Measurements from ENCODE around the gene CMTM7. TPM values are rescaled to one million over a fixed set of nuclear protein-coding genes. Genes with fewer than 3 reads are reported as not detected.

CMTM7 gene
- polyA plus RNA-seq, 4 donors = 39.8 to 55.5 (median 47.1) TPM

DNA sequence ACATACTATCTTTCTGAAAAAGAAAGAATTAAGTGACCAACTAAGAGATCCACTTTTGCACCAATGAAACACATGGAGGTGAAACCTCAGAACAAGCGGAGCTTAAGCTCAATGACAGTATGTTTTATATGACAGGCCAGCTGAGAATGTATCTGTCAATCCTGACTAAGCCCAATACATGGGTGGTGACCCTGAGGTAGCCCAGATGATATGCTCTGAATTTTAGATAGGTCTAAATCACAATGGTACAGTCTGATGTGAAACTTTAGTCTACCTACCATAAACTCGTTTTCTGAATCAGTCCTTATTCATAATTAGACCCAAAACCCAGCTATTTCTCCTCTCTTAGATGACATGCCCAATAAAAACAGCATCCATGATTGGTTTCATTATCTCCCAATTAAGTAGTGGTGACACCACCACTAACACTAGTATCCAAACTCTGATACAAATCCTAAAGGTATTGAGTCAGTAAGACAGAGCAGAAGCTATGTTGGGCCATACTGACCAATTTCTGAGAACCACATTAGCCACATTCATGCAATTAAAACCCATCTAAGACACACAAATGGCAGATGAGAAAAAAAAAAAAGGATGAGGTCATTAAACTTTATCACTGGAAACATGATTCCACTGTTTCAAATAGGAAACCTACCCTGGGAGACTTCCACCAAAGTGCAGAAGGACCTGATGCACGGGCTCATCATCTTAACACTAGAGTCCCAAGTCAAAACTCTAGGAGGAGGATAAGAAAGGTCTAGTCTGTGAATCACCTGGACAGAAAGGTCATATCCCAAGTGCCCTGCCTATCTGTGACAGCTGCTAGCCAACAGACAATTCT lies 90.4 kb downstream of the CMTM7 start:
- no peak for DNase-seq (ENCODE audit: low read depth in 4 of 4, low spot score in 2 of 4)

DNA sequence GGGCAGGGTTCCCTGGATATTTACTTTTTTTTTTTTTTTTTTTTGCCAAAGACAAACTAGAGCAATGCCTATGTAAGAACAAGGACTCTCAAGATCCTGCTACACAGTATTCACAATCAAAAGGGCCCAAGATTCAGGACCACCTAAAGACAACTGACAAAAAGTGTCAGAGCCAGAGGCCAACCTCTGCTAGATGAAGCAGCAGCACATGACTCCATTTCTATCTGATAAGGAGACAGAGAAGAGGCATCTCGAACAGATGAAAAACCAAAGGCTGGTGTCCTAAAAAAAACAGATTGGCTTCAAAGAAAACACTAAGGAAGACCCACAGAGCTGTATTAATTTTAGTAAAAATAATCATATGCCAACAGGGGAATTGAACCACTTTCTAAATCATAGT lies 91.0 kb downstream of the CMTM7 start:
- DNase-seq (ENCODE audit: low read depth in 4 of 4, low spot score in 2 of 4) = no peak

DNA sequence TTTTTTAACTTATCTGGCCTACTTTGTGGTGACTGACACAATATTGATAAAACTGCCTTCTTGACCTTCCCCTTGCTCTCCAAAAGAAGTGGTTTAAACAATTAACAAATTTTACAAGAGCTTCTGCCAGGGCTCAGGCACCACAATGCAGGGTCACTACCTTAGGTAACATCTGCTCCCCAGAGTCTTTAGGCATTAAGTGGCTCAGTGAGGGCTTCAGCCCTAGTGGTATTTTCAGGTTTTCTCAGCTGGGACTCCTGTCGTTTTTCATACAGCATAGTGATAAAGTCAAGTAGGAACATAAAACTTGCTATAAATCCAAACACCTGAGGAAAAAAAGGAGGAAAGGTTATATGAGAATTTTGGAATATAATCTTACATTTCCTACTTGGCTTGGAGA lies 92.1 kb downstream of the CMTM7 start:
- DNase-seq (ENCODE audit: low read depth in 4 of 4, low spot score in 2 of 4) = no peak

DNA sequence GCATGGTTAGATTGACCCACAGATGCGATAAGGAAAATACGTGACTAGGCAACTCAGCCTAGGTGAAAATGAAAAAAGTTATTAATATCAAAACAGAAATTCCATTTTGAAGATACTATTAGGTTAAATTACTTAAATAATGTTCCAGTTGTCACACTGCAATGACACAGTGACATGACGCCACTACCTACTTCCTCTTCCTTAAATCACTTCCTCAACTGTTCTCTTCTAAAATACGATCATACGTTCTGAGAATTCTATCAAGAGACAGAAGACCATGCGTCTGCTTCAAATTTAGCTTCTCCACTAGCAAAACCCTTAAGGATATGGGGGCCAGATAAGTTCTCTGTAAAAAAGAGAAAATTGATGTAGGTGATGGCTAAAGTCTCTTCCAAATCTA lies 92.8 kb downstream of the CMTM7 start:
- DNase-seq (ENCODE audit: low read depth in 4 of 4, low spot score in 2 of 4) = no peak

DNA sequence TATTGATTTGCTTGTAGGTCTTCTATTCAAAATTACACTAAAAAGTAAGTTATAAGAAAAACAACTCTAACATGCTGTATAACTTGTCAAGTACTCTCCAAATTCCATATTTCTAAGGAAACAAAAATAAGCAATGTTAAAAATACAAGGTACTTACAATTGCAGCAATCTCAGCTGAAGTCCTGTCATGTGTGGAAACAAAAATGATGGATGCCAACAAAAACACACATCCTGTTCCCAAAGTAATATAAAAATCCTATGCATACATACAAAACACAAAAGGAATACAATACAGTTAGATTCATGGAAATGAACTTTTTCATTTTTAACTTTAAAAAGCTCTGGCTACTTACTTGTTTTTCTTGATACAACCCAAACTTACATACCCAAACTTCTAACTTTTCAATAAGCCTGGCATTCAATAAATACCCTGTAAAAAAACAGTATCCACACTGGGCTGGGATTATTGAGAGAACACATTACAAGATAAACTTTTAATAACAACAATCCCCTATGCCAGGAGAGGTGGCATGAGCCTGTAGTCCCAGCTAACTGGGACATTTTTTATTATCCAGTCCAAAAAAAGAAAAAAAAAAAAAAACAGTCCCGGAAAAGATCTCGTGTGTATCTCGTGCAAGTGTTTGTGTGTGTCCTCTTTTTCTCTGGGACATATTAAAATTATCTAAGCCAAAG lies 96.3 kb downstream of the CMTM7 start:
- no peak for DNase-seq (ENCODE audit: low read depth in 4 of 4, low spot score in 2 of 4)

DNA sequence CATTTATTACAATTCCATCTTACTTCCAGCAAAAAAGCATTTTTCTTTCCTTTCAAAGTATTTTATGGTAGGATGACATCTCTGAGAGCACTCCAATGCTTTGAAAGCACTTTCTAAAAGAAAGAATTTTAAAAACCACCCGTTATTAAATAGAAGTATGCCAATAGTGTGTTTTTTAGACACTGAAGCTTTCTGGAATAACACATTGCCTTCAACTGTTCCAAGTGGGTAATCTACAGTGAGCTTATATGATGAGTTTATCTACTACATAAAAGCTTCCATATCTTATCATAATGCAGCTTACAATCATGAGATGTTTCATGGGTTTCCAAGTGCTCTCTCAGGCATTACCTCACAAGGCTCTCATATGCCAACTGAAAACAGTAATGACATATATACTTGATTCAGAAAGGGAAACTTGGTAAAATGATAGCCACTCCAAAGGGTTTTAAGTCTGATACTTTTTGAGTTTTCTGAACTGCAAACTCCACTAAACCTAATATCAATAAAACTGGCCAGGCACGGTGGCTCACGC lies 96.9 kb downstream of the CMTM7 start:
- DNase-seq (ENCODE audit: low read depth in 4 of 4, low spot score in 2 of 4) = no peak

DNA sequence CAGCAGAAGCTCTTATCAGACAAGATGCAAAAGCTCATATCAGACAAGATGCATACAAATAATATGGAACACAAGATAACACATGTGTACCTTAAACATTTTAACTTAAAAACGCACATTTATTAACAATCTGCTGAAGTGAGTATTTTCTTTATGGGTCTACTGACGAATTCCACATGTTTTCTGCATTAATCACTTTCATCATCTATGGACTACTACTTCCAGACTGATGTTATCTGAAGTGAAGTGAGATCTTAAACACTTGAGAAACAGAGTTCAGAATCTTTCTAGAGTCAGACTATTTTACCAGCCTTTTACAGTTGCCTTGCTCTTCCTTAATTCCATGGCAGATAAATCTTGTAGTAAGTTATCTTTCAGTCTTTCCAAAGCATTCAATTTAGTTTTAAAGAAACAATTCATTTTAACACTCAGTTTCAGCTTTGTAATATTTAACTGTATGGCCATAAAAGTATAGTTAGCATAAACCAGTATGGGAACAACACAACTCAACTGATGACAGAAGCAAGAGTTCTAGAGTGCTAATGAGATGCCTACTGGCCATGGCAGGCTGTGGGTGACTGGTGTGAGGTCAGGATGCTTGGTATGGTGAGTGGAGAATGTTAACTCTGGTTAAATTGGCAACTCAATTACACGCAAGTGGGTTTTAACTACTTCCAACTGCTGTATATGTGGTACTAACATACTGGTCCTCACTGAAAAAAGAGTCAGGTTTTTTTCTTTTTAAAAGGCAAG lies 101.2 kb downstream of the CMTM7 start:
- DNase-seq (ENCODE audit: low read depth in 4 of 4, low spot score in 2 of 4) = no peak

DNA sequence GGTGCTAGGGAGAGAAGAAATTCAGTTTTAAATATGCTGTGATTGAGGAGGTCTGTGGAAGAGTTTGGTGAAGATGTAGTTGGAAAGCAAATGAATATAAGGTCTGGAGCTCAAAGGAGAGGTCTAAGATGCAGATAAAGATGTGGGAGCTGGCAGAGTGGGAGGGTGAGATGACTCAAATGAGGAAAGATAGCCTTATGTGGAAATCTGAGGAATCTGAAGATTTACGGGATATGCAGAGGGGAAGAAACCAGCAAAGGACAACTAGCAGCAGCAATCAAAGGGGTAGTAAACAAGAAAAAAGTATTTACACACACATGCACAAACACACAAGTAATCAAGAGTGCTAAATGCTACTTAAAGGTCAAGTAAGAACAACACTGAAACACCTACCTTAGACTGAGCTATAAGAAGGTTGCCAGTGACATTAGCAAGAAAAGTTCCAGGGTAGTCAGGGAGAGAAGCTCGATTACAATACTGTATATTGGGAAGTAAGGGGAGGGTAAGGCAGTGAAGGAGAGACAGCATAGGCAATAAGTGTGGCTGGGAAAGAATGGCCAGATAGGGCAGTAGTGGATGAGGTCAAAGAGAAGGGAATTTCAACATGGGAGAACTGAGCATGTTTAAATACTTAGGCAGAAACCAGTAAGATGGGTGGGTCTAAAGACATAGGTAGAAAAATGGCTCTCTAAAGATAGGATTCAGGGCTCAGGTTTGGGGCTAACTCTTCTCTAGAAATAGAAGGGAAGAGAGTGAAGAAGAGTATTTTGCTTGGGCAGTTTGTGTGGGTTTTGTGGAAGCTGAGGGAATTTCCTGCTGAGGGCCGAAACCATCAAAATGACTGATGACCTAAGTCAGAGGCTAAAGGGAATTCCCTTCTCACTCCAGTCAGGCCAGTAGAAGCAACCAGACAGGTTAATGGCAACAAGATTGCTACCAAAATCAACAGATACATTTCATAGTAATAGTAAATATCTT lies 102.1 kb downstream of the CMTM7 start:
- no peak for DNase-seq (ENCODE audit: low read depth in 4 of 4, low spot score in 2 of 4)

DNA sequence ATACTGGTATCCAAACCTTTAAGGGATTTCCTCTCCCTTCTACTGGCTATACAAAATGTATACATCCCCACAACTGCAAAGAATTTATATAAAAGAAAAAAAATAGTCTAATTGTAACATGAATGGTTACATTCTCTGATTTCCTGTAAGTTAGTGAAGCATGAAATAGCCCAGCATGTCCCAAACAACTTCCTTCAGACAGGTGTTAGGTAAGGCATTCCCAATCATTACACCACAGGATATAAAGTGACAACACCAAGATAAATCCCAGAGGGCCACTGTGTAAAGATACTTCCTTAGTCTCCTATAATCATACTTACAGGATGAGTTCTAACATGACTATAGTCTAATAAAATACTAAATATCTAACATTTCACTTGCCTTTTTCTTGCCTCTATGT lies 103.4 kb downstream of the CMTM7 start:
- DNase-seq (ENCODE audit: low read depth in 4 of 4, low spot score in 2 of 4) = no peak

DNA sequence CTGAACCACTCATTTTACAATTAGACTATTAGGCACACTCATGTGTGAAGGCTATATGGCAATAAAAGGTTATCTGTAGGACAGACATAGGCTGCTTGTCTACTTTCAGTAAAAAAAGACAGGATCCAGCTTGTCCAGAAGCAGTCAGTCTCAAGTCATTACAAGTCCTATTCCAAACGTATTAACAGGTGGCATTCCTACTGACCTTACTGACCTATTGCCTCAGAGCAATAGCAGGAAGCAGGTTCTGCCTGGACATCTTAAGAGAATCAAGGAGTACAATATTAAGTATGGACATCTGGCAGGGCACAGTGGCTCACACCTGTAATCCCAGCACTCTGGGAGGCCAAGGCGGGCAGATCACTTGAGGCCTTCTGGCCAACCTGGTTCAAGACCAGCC lies 104.0 kb downstream of the CMTM7 start:
- DNase-seq (ENCODE audit: low read depth in 4 of 4, low spot score in 2 of 4) = no peak

DNA sequence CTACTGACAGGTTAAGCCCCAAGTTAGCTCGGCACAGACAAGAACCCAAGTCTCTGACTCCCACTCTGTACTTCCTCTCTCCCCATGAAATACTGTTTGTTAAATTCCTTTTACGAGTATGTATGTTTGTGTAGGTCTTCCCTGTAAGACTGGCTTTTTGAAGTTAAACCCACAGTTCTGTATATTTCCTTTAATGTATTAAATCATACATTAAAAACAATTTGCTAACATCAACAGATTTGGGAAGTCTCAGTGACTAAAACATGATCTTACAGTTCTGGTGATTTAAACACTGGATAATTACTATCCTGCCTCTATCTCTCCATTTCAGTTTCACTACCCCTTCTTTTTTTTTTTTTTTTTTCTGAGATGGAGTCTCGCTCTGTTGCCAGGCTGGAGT lies 106.6 kb downstream of the CMTM7 start:
- no peak for DNase-seq (ENCODE audit: low read depth in 4 of 4, low spot score in 2 of 4)

DNA sequence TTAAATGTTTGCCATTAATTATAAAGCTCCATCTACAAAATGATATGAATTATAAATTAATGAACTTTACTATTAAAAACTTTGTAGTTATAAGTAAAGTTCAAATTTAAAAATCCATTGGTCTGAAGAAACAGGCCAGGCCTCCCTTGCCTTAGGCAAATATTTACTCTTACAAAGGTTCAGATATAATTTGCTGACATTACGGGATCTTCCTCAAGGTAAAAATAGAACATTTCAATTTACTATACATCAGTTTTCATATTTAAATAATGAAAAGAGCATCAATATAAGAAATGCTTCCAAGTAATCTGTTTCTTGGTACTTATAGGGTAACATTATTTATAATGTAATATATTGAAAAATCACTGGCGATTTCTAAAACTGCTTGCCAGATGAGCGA lies 107.3 kb downstream of the CMTM7 start:
- no peak for DNase-seq (ENCODE audit: low read depth in 4 of 4, low spot score in 2 of 4)

DNA sequence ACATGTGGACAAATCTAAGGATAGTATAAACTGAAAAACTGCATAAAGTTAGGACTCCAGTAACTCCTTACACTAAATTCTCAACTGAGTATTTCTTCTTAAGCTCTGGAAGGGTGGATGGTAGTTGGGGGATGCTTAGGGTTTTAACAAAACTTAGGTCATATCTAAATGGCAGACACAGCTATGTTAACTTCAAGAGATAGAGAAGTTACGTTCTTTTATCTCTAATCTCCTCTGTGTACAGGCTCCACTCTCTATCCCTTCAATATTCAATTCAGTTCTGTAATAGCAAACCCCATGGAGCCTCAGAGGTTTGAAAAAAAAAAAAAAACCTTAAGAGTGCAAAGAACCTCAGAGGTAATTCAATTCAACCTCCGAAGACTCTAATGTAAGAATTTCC lies 107.9 kb downstream of the CMTM7 start:
- DNase-seq (ENCODE audit: low read depth in 4 of 4, low spot score in 2 of 4) = no peak

DNA sequence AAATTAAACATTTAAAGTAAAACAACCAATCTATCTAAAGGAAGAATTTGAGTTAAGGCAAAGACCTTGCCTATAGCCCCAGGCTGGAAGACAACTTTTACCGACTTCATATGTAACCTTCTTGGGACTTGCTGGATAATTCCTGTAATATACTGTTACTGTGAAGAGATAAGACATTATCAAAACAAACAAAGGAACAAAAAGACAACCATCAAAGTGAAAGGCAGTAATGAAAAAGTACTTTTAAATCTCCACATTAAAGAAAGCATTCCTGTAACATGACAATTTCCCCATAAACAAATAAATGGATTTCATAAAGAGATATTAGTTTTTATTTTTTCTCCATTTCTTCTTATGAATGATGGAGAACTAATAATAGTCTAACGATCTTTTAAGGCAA lies 108.6 kb downstream of the CMTM7 start:
- DNase-seq (ENCODE audit: low read depth in 4 of 4, low spot score in 2 of 4) = no peak

DNA sequence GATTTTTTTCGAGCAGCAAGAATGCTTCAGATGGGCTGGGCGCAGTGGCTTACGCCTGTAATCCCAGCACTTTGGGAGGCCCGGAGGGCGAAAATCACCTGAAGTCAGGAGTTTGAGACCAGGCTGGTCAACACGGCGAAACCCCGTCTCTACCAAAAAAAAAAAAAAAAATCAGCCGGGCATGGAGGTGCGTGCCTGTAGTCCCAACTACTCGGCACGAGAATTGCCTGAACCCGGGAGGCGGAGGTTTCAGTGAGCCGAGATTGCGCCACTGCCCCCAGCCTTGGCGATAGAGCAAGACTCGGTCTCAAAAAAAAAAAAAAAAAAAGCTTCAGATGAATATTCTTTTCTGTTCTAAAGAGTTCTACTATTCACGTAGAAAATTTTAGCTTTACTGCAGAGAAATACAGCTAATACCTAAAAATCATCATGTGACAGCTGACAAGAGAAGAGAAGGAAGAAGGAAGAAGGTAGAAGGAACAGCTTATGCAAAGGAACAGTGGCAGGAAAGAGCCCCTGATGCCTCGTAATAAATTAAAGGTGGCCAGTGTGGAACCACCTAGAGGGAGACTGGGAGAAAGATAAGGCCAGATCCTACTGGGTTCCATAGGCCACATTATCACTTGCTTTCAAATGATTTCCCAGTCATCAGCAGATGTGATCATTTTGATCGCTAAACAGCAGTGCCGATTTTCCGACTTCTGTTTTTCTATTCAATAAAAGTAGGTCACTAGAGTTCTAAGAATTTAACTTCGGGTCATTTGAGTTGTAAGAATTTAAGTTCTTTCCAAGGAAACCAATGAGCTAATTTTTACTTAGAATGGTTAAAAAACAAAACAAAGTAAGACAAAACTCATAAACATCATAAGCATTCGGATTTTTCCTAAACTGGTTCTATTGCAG lies 109.5 kb downstream of the CMTM7 start:
- no peak for DNase-seq (ENCODE audit: low read depth in 4 of 4, low spot score in 2 of 4)

DNA sequence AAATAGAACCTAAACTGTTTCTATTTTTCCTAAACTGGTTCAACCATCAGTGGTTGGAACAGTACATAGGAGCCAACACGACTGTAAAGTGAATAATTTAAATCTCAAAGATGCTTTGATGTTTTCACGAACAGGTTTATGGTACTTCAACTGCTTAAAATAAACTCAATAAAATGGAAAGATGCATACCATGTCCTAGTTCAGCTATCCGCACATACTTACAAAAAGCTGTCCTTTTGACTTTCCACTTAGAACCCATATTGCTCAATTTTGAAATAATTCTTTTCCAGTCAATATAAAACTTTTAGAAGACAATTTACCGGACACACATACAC lies 110.1 kb downstream of the CMTM7 start:
- no peak for DNase-seq (ENCODE audit: low read depth in 4 of 4, low spot score in 2 of 4)

DNA sequence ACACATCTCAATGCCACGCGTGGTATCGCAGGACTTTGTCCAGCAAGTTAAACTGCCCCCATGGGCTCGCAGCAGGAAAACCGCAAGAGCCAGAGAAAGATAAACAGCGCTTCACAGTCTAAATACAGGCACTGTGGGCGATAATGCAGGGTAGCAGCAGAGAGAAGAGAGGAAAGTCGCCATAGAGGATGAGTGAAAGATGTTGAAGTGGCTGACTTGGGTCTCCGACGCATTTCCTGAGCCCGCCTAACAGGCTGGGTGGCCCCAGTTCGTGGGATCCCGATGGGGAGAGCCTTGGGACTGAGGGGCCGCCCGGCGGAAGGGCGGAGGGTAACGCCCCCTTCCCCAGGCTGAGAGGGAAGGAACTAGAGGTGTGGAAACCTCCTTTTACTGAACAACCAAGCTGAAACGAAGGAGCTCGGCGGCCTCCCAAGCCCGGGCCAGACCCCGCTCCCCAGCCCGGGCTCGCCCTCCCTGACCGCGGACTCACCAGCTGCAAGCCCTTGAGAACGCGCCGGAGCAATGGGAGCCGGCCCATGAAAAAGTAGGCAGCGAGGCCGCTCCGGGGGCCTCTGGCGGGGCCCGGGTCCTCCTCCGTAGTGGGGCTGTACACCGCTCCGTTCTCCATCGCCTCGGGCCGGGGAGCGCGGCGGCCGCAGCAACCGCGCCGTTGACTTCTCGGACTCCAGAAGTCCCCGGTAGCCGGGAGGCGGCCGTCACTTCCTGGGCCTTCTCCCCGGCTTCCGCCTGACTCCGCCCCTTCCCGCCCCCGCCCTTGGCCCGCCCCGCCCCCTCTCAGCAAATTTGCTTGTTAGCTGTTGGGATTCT lies 110.7 kb downstream of the CMTM7 start, which contains the start of gene CMTM6:
TSS of gene CMTM6 (minus strand) at position 735 of the 828 bp plus-strand sequence. CDS start at position 628, 107 bp downstream.
- peak in 3 of 4 donors; percentile 65 to 77 (median 66) for DNase-seq (ENCODE audit: low read depth in 4 of 4, low spot score in 2 of 4)

DNA sequence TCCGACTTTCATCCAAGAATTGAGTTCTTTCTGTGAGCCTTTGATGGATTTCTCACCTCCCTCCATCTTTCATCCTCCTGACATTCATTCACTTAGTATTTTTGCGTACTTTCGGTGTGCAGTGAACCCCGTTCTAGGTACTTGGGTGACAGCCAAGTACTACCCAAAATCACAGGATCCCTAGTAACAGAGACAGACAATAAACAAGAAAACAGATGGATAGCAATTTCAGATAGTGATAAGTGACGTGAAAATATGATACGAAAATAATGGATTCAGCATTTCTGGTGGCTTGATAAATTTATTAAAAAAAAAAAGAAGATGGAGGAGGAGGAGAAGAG lies 111.3 kb downstream of the CMTM7 start:
- DNase-seq (ENCODE audit: low read depth in 4 of 4, low spot score in 2 of 4) = no peak
